Cardiac fibroblast (primary cell): ENCODE measurements around the gene ITGA4.
A peak's percentile ranks its signal among the peaks of the same experiment; 100 is the strongest.

Source experiments
- DNase-seq, 2 donors: peaks; one replicate each; pipeline versions ENCODE4 v3.0.0 to v3.0.0-alpha.2; 2010; ENCODE audit warnings: low read depth in 2 of 2
- H3K4me3 ChIP-seq, 2 donors: replicated peaks in 1 of 2; 1 replicate in 1 of 2; 2 replicates in 1 of 2; pipeline ENCODE4 v1.5.1; 2011; ENCODE audit warnings: low read depth in 2 of 2, low read length in 2 of 2, mild to moderate bottlenecking in 2 of 2, moderate library complexity in 1 of 2
- CTCF ChIP-seq: IDR thresholded peaks from one replicate; pipeline ENCODE4 v1.5.1; 2011; ENCODE audit warnings: low read depth, mild to moderate bottlenecking, low read length, inconsistent platforms

Gene ITGA4

DNA sequence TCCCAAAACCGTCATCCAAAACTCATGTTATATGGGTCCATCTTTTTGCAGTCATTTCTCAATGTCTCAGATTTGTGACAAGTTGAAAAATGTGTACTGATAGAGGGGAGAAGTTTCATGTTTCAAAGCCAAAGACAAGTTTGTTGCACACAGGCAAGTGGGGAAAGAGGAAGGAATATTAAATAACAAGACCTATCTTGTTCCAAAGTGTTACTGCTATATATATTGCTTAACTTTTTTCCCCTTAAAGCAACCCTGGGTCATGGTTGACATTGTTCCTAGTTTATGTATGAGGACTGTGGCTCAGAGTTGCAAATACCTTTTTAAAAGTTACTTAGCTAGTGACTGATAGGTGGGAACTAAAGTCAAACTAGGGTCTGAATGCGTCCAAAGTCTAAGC, 1.7 kb downstream of the ITGA4 start:
- peak overlapping the region in 1 of 2 donors; percentile 87 for H3K4me3 ChIP-seq
- no peak for TF ChIP-seq CTCF
- DNase-seq, result no peak

GRCh38 chr2:181459621-181460021, 2.4 kb downstream of the ITGA4 start:
- peak overlapping the region in 1 of 2 donors; percentile 87 for H3K4me3 ChIP-seq
- TF ChIP-seq CTCF, result no peak
- peak; percentile 23 to 28 for DNase-seq

DNA sequence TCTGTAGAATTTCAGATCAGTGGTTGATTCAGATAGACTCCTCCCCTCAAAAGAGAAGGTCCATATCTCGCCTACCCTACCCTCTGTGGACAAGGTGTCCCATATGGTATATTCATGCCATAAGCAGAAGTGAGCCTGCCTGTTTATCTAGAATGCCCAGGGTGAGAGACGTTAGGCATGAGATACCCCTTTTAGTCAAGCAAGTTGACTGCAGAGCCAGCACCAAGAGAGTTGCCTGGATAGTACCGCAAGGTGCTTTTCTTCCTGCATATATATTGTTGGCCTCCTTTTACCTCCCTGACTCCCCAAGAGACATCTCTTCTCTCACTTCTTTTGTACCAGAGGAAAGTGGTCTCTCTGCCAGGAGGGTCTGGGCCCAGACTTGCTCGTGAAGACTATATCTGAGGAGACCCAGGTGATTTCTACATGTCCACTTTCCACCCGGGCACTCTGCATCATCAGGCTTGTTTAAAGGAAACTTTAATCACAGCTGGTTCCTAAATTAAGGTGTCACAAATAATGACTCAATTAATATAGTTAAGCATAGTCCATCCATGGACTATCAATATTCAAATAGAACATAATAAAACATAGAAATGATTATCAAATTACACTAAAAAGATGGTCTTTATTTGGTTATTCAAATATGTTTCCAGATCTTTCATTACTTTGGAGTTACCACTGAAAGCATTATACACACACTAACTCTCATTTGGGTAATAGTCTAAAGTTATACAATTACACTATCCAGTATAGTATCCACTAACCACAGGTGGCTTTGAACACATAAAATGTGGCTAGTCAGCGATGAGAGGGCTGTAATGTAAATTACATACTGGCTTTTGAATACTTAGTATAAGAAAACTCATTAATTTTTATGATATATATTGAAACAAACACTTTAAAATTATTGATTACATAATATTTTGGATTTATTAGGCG, 4.1 kb downstream of the ITGA4 start:
- no peak for DNase-seq
- H3K4me3 ChIP-seq, result no peak overlapping the region
- no peak for TF ChIP-seq CTCF

- no peak for TF ChIP-seq CTCF
- peak in 1 of 2 donors; percentile 8 for DNase-seq
- H3K4me3 ChIP-seq, result no peak overlapping the region
Observed at GRCh38 chr2:181462033-181462432, 4.8 kb downstream of the ITGA4 start.

GRCh38 chr2:181463588-181463987, 6.4 kb downstream of the ITGA4 start:
- H3K4me3 ChIP-seq, result no peak overlapping the region
- DNase-seq, result no peak
- no peak for TF ChIP-seq CTCF

DNA sequence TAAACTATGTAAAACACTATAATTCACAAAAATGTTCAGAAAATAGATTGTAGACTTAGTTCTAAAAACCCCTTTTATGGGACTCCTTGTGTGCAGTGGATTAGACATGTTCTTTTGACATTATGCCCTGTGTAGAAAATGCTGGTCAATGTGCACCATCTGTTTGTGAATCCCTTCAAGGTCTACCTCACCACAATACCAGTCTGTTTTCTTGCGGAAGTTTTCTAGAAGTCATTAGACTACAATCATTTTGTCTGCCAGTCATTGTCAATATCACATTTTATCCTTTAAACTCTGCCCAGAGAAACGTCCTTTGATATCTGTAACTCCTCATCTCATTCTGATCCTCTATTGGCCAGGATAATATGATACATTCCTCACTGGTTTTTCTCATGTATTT, 7.8 kb downstream of the ITGA4 start:
- TF ChIP-seq CTCF, result no peak
- no peak for DNase-seq
- H3K4me3 ChIP-seq, result no peak overlapping the region
